Muscle of leg (tissue), 11 donors: Measurements from ENCODE around the gene ANKRD55. TPM values are rescaled to one million over a fixed set of nuclear protein-coding genes. Genes with fewer than 3 reads are reported as not detected.
"Not testable (repeated sequence)": the region's sequence is repeated elsewhere in the genome, so short reads cannot be mapped to it uniquely, and the experiment has no call there.

Experiments
- DNase-seq: peaks from one replicate; pipeline ENCODE4 v3.0.0; 2013
- H3K27ac ChIP-seq: one replicate; pipeline ENCODE4 v1.5.1; 2013; ENCODE audit warnings: mild to moderate bottlenecking, low read length, control low read depth
- H3K27me3 ChIP-seq: one replicate; pipeline ENCODE4 v1.6.1; 2013; ENCODE audit warnings: low read length; ENCODE audit not compliant: control insufficient read depth, insufficient read depth
- H3K36me3 ChIP-seq: one replicate; pipeline ENCODE4 v1.6.1; 2013; ENCODE audit warnings: low read length; ENCODE audit not compliant: control insufficient read depth, insufficient read depth
- H3K4me1 ChIP-seq: one replicate; pipeline ENCODE4 v1.6.1; 2013; ENCODE audit warnings: low read length; ENCODE audit not compliant: control insufficient read depth, insufficient read depth
- H3K4me3 ChIP-seq: one replicate; pipeline ENCODE4 v1.5.1; 2013; ENCODE audit warnings: low read length, control low read depth
- H3K9me3 ChIP-seq: replicated peaks from 2 replicates; pipeline ENCODE4 v1.6.1; 2013; ENCODE audit warnings: low read depth, low read length; ENCODE audit not compliant: control insufficient read depth
- WGBS: methylation state at CpG from one replicate; pipeline ENCODE4 v1.1.5; 2013; ENCODE audit warnings: missing lambda C conversion rate; ENCODE audit not compliant: insufficient coverage; 5-methylcytosine and 5-hydroxymethylcytosine counted together
- polyA plus RNA-seq, 8 donors: library from polyadenylated mRNA; unstranded; fragments of 120-200 nt; gene quantifications; one replicate each; pipeline versions ENCODE4 v1.2.1 to v1.2.3, GENCODE V29; 2013; ENCODE audit warnings: inconsistent platforms in 1 of 8, low replicate concordance in 1 of 8; ENCODE audit not compliant: insufficient read length in 8 of 8, insufficient read depth in 1 of 8
- total RNA-seq: library from RNA; stranded (reverse); fragments of 120-200 nt; gene quantifications from one replicate; pipeline ENCODE4 v1.2.4, GENCODE V29; 2013

Gene ANKRD55
- total and polyA plus RNA-seq, 9 donors = 0.19 to 1.0 (median 0.32) TPM; not detected in 1

GRCh38 chr5:56112526-56113121 lies 120.5 kb downstream of the ANKRD55 start:
- no peaks in the 10 kb centered on the region for H3K36me3 ChIP-seq
- 97% methylated on average over 4 of the region's 11 CpGs for WGBS
- peaks cover 2% of the 10 kb centered on the region for H3K4me1 ChIP-seq
- no peak overlapping the region for H3K27ac ChIP-seq
- H3K4me3 ChIP-seq = no peak overlapping the region
- no peak for DNase-seq
- no peaks in the 10 kb centered on the region for H3K27me3 ChIP-seq
- H3K9me3 ChIP-seq = no peaks in the 10 kb centered on the region

GRCh38 chr5:56111404-56111781 lies 121.7 kb downstream of the ANKRD55 start:
- H3K4me3 ChIP-seq = no peak overlapping the region
- no peaks in the 10 kb centered on the region for H3K4me1 ChIP-seq
- H3K27me3 ChIP-seq = no peaks in the 10 kb centered on the region
- no CpG with 5 or more reads among the region's 9 CpGs for WGBS
- H3K36me3 ChIP-seq = no peaks in the 10 kb centered on the region
- no peak for DNase-seq
- H3K27ac ChIP-seq = no peak overlapping the region
- H3K9me3 ChIP-seq = no peaks in the 10 kb centered on the region

- Histone ChIP-seq H3K4me3 (no peak overlapping the region), H3K9me3 (no peaks in the 10 kb centered on the region), H3K27ac (no peak overlapping the region), H3K27me3 (no peaks in the 10 kb centered on the region), H3K36me3 (no peaks in the 10 kb centered on the region), H3K4me1 (no peaks in the 10 kb centered on the region)
- WGBS = no CpG with 5 or more reads among the region's 6 CpGs
- DNase-seq = no peak
These were observed 122.3 kb downstream of the ANKRD55 start for GRCh38 chr5:56110646-56111403.

DNA sequence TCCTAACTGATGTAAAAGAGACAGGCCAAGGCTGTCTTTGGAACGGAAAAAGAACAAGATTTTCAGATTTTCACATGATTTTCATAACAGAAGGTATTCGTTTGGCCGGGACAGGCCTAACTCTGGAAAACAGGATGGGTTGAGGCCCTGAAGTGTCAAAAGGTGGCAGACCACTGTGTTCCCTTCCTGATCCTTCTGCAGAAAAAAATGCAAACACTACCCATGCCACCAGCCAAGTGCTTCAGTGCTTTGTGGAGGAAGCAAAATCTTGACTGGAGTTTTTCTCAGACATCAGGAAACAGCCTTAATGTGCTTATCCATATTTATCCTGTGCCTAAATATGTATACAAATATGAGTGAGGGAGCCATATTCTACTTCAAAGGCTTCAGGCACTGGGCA lies 124.9 kb downstream of the ANKRD55 start:
- no peak overlapping the region for H3K4me3 ChIP-seq
- WGBS = 14% methylated on average over 2 of the region's 3 CpGs
- H3K27ac ChIP-seq = no peak overlapping the region
- no peaks in the 10 kb centered on the region for H3K36me3 ChIP-seq
- H3K4me1 ChIP-seq = peaks cover 2% of the 10 kb centered on the region
- no peaks in the 10 kb centered on the region for H3K27me3 ChIP-seq
- no peaks in the 10 kb centered on the region for H3K9me3 ChIP-seq
- DNase-seq = peak; percentile 41

DNA sequence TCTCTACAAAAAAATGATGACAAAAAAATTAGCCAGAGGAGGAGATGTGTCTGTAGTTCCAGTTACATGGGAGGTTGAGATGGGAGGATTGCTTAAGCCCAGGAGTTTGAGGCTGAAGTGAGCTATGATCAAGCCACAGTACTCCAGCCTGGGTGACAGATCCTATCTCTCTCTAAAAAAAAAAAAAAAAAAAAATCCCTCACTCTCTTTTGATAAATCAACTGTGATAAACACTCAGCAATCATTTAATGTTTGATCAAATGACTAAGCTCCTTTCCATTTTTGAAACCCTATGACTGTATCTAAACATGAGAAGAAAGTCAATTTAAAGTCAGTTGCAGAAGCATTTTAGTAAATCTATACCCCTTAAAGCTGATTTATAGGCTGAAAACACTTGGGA lies 126.3 kb downstream of the ANKRD55 start:
- no peaks in the 10 kb centered on the region for H3K36me3 ChIP-seq
- no peak overlapping the region for H3K4me3 ChIP-seq
- no peaks in the 10 kb centered on the region for H3K27me3 ChIP-seq
- no peak for DNase-seq
- H3K27ac ChIP-seq = no peak overlapping the region
- peaks cover 5% of the 10 kb centered on the region for H3K4me1 ChIP-seq
- no peaks in the 10 kb centered on the region for H3K9me3 ChIP-seq

DNA sequence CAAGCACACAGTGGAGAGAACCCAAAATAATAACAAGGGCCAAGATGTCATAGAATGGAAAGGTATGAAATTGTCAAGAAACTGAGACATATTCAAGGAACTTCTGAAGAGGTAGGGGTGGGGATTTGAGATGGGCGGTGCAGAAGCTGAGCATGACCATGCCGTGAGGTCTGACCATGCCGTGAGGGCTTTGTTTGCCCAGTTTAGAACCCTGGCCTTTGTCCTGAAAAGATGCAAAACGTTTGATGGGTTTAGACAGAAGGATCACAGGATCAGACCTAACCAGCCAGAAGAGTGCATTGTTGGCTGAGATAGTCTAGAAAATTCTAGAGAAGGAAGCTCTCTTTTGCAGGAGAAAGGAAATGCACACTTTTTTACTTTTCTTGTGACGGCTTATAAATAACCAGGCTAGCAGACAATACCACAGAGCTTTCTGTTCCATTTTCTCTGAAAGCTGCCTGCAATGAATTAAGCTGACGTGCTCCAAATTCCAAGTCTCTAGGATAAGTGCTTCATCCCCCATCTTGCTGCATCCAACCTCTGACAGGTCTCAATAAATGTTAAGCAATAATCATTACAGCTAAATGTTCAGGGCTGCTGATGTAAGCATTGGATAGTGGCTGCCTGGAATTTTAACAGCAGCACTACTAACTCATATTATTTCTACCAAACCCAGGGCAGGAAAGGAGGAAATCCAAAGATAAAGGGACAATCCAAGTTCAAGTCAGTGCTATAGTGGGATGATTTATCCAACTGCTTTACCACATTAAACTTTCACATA lies 127.4 kb downstream of the ANKRD55 start:
- DNase-seq = peak; percentile 75
- Histone ChIP-seq H3K27ac (no peak overlapping the region), H3K4me3 (no peak overlapping the region), H3K36me3 (no peaks in the 10 kb centered on the region), H3K9me3 (peaks cover 5% of the 10 kb centered on the region), H3K4me1 (peaks cover 5% of the 10 kb centered on the region), H3K27me3 (no peaks in the 10 kb centered on the region)
- 53% methylated on average over 5 of the region's 6 CpGs for WGBS

GRCh38 chr5:56102889-56103288 lies 130.2 kb downstream of the ANKRD55 start:
- H3K27me3 ChIP-seq = no peaks in the 10 kb centered on the region
- no peak overlapping the region for H3K27ac ChIP-seq
- no peaks in the 10 kb centered on the region for H3K36me3 ChIP-seq
- H3K9me3 ChIP-seq = peaks cover 5% of the 10 kb centered on the region
- H3K4me3 ChIP-seq = no peak overlapping the region
- peak; percentile 72 for DNase-seq
- H3K4me1 ChIP-seq = peaks cover 5% of the 10 kb centered on the region
- WGBS = 13% methylated on average over 1 of the region's 1 CpG

GRCh38 chr5:56102207-56102606 lies 130.9 kb downstream of the ANKRD55 start:
- not testable (repeated sequence) for DNase-seq, H3K27ac ChIP-seq, H3K4me3 ChIP-seq, H3K9me3 ChIP-seq, H3K4me1 ChIP-seq, H3K36me3 ChIP-seq, H3K27me3 ChIP-seq
- WGBS = no CpG with 5 or more reads among the region's 9 CpGs

DNA sequence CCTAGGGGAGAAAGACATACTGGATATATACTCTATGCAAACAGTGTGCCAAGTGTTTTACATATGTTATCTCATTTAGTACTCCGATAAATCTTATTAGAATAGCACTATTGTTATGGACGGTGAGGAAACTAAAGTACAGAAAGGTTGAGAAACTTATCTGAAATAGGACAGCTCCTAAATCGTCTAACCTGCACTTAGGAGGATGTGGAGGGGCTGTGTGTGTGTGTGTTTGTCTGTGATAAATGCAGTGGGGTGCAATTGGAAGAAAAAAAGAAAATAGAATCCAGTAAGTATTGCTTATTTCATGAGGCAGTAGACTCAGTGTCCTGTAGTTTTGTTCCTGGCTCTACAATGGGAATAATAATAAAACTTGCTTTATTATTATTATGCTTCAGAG lies 131.9 kb downstream of the ANKRD55 start:
- H3K4me1 ChIP-seq = peaks cover 5% of the 10 kb centered on the region
- H3K9me3 ChIP-seq = peaks cover 5% of the 10 kb centered on the region
- H3K27me3 ChIP-seq = no peaks in the 10 kb centered on the region
- H3K27ac ChIP-seq = no peak overlapping the region
- no peak for DNase-seq
- WGBS = 100% methylated on average over 2 of the region's 3 CpGs
- no peak overlapping the region for H3K4me3 ChIP-seq
- no peaks in the 10 kb centered on the region for H3K36me3 ChIP-seq

DNA sequence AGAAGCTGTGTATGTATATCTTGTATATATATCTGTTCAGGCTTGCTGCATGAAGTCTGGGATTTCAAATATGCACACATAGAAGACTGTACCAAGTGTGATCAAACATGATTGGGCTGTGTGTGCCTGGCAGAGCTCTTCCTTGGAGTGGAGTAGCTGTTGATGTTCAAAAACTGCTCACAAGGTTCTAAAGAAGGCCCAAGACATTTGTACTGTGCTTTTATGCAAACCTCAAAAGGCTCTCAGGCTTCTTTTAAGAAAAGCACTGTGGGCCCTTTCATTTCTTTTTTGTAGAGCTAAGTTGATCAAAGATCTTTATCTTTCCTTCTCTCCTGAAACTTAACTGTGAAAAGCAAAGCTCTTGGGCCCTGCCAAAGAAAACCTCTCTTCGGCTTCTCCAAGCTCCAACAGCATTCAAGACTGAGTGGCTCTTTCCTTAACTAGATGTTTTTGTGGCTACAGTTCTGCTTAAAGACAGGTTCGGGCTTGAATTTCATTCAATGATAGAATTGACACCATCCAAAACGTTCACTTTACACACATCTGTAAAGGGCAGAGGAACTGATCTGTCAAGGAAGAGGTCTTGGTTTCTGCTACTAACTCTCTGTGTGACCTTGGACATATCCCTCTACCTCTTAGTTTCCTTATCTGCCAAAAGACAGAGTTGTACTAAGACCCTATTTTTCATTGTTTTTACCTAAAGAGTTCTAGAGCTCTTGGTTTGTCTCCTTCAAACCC lies 132.5 kb downstream of the ANKRD55 start:
- Histone ChIP-seq H3K9me3 (peaks cover 5% of the 10 kb centered on the region), H3K4me1 (peaks cover 5% of the 10 kb centered on the region), H3K27me3 (no peaks in the 10 kb centered on the region), H3K4me3 (no peak overlapping the region), H3K36me3 (no peaks in the 10 kb centered on the region), H3K27ac (no peak overlapping the region)
- no CpG with 5 or more reads among the region's 3 CpGs for WGBS
- DNase-seq = no peak
